Smooth muscle cell (in vitro differentiated cells): ENCODE measurements around the gene RGS21. TPM values are rescaled to one million over a fixed set of nuclear protein-coding genes. Genes with fewer than 3 reads are reported as not detected.

Experiments
- DNase-seq: peaks from one replicate; lab custom pipeline; 2025; ENCODE audit not compliant: unreplicated experiment; lab: John Stamatoyannopoulos, UW
- H2AFZ ChIP-seq: fragments of 200-600 bp; sonication (generic); 2 replicates; pipeline ENCODE4 v1.6.0; 2016; ENCODE audit warnings: antibody characterized with exemption, low read depth, mild to moderate bottlenecking
- H3F3A ChIP-seq: fragments of 200-600 bp; sonication (generic); 2 replicates; pipeline ENCODE4 v1.6.0; 2017; ENCODE audit warnings: antibody characterized with exemption, low read depth
- H3K27ac ChIP-seq: fragments of 200-600 bp; sonication (generic); 2 replicates; pipeline ENCODE4 v1.5.1; 2016; ENCODE audit warnings: low read depth, mild to moderate bottlenecking
- H3K27me3 ChIP-seq: fragments of 200-600 bp; sonication (generic); 2 replicates; pipeline ENCODE4 v1.6.1; 2016; ENCODE audit warnings: low read depth, mild to moderate bottlenecking
- H3K36me3 ChIP-seq: fragments of 200-600 bp; sonication (generic); 2 replicates; pipeline ENCODE4 v1.5.1; 2016; ENCODE audit warnings: low read depth
- H3K4me1 ChIP-seq: fragments of 200-600 bp; sonication (generic); 2 replicates; pipeline ENCODE4 v1.5.1; 2016; ENCODE audit warnings: low read depth
- H3K4me2 ChIP-seq: fragments of 200-600 bp; sonication (generic); 2 replicates; pipeline ENCODE4 v1.6.0; 2016; ENCODE audit warnings: mild to moderate bottlenecking
- H3K4me3 ChIP-seq: fragments of 200-600 bp; sonication (generic); 2 replicates; pipeline ENCODE4 v1.5.1; 2016; ENCODE audit warnings: mild to moderate bottlenecking
- H3K79me2 ChIP-seq: fragments of 200-600 bp; sonication (generic); 2 replicates; pipeline ENCODE4 v1.6.0; 2016; ENCODE audit warnings: low read depth, mild to moderate bottlenecking
- H3K9ac ChIP-seq: fragments of 200-600 bp; sonication (generic); 2 replicates; pipeline ENCODE4 v1.6.0; 2016; ENCODE audit warnings: low read depth
- H3K9me3 ChIP-seq: fragments of 200-600 bp; sonication (generic); replicated peaks from 2 replicates; pipeline ENCODE4 v1.5.1; 2016; ENCODE audit warnings: low read depth
- H4K20me1 ChIP-seq: fragments of 200-600 bp; sonication (generic); 2 replicates; pipeline ENCODE4 v1.6.0; 2016; ENCODE audit warnings: low read depth
- WGBS: methylation state at CpG from one replicate; pipeline ENCODE4 v1.1.7; 2016; ENCODE audit warnings: low lambda C conversion rate; 5-methylcytosine and 5-hydroxymethylcytosine counted together
- polyA plus RNA-seq: library from polyadenylated mRNA; unstranded; fragments of >200 nt; fragmentation: Nextera tagmentation; extraction: Ambion mirVana; gene quantifications from 2 replicates; pipeline ENCODE4 v1.2.1, GENCODE V29; 2016
- total RNA-seq: library from RNA; depleted of rRNA; stranded (reverse); fragments of >200 nt; gene quantifications from 2 replicates; pipeline ENCODE4 v1.2.3, GENCODE V29; 2014
- TF ChIP-seq, protein P1 (sequence below): fragments of 200-600 bp; sonication (generic); IDR thresholded peaks from 2 replicates; pipeline ENCODE4 v1.5.1; 2017; ENCODE audit warnings: borderline replicate concordance, mild to moderate bottlenecking, antibody characterized with exemption; ENCODE audit not compliant: insufficient read depth, poor library complexity, severe bottlenecking

RGS21 gene
- total RNA-seq = not detected in 2 replicates
- not detected in 2 replicates for polyA plus RNA-seq

- Histone ChIP-seq H3K9me3 (no peaks in the 10 kb centered on the region), H3K27ac (no peak within 1 kb of the TSS), H2AFZ (no peak within 1 kb of the TSS), H3F3A (no peaks in the 10 kb centered on the region), H3K4me1 (no peaks in the 10 kb centered on the region), H3K36me3 (no peaks in the 10 kb centered on the region), H3K79me2 (no peaks in the 10 kb centered on the region), H3K27me3 (no peaks in the 10 kb centered on the region), H3K4me3 (no peak within 1 kb of the TSS), H4K20me1 (no peaks in the 10 kb centered on the region), H3K4me2 (no peak within 1 kb of the TSS), H3K9ac (no peak within 1 kb of the TSS)
- TF ChIP-seq, protein P1, sequence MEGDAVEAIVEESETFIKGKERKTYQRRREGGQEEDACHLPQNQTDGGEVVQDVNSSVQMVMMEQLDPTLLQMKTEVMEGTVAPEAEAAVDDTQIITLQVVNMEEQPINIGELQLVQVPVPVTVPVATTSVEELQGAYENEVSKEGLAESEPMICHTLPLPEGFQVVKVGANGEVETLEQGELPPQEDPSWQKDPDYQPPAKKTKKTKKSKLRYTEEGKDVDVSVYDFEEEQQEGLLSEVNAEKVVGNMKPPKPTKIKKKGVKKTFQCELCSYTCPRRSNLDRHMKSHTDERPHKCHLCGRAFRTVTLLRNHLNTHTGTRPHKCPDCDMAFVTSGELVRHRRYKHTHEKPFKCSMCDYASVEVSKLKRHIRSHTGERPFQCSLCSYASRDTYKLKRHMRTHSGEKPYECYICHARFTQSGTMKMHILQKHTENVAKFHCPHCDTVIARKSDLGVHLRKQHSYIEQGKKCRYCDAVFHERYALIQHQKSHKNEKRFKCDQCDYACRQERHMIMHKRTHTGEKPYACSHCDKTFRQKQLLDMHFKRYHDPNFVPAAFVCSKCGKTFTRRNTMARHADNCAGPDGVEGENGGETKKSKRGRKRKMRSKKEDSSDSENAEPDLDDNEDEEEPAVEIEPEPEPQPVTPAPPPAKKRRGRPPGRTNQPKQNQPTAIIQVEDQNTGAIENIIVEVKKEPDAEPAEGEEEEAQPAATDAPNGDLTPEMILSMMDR = no peak
- no peak for DNase-seq
- WGBS = 74% methylated on average over 2 of the region's 2 CpGs
Measured at GRCh38 chr1:192316942-192317450, at the start of gene RGS21. Gene RGS21 (plus strand): TSS chr1:192316992. CDS start chr1:192343037, 26,045 bp downstream.

- WGBS = 94% methylated on average over 6 of the region's 6 CpGs
- H3K79me2 ChIP-seq = no peaks in the 10 kb centered on the region
- H3F3A ChIP-seq = no peaks in the 10 kb centered on the region
- H3K4me1 ChIP-seq = no peaks in the 10 kb centered on the region
- no peaks in the 10 kb centered on the region for H3K9me3 ChIP-seq
- H3K27ac ChIP-seq = no peak overlapping the region
- H2AFZ ChIP-seq = no peak overlapping the region
- H3K27me3 ChIP-seq = no peaks in the 10 kb centered on the region
- no peak overlapping the region for H3K4me3 ChIP-seq
- no peak overlapping the region for H3K4me2 ChIP-seq
- no peak for DNase-seq
- H3K9ac ChIP-seq = no peak overlapping the region
- H3K36me3 ChIP-seq = no peaks in the 10 kb centered on the region
- TF ChIP-seq, protein P1 = no peak
- no peaks in the 10 kb centered on the region for H4K20me1 ChIP-seq
Measured at GRCh38 chr1:192268468-192269052, 48.2 kb upstream of the RGS21 start.

DNA sequence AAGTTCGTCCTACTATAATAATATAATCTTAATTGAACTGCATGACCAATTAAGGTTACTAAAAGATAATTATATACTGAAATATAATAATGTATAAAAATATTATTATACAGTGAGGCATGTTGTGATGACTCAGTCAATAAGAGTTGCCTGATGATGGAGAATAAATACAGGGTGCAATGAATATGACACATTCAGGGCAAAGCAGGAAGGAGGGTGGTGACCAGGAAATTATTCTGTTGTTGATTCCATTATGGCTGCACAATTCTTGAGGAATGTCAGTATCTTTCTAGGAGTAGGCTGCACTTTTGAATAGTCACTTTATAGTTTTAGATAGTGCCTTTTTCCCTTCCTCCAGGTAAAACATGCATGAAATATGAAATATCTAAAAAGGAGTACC lies 46.4 kb upstream of the RGS21 start:
- 79% methylated on average over 1 of the region's 1 CpG for WGBS
- Histone ChIP-seq H3K27me3 (no peaks in the 10 kb centered on the region), H3K79me2 (no peaks in the 10 kb centered on the region), H3K4me2 (no peak overlapping the region), H3K9me3 (no peaks in the 10 kb centered on the region), H3K36me3 (no peaks in the 10 kb centered on the region), H3K27ac (no peak overlapping the region), H3F3A (no peaks in the 10 kb centered on the region), H3K9ac (no peak overlapping the region), H4K20me1 (no peaks in the 10 kb centered on the region), H3K4me3 (no peak overlapping the region), H3K4me1 (no peaks in the 10 kb centered on the region), H2AFZ (no peak overlapping the region)
- no peak for DNase-seq
- TF ChIP-seq, protein P1 = no peak

DNA sequence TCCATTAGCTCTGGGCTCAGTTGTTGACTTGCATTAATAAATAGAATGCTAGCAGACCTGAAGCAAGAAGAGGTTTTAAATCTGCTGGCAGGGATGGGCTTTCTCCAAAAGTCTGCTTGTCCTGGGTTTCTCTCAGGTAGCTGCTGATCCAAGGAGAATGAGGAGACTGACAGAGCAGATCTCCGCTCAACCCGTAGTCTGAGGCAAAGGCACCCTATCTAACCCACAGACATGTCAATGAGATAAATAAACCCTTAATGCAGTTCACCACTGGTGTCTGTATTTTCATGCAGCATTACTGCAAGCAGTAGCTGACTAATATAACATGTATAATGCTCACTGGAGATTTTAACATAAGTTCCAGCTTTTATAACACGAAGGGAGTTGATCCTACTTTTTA lies 44.1 kb upstream of the RGS21 start:
- Histone ChIP-seq H3K4me2 (no peak overlapping the region), H3K9me3 (no peaks in the 10 kb centered on the region), H3K27me3 (no peaks in the 10 kb centered on the region), H3F3A (no peaks in the 10 kb centered on the region), H3K27ac (no peak overlapping the region), H3K79me2 (no peaks in the 10 kb centered on the region), H4K20me1 (no peaks in the 10 kb centered on the region), H3K9ac (no peak overlapping the region), H3K36me3 (no peaks in the 10 kb centered on the region), H3K4me3 (no peak overlapping the region), H2AFZ (no peak overlapping the region), H3K4me1 (no peaks in the 10 kb centered on the region)
- TF ChIP-seq, protein P1 = no peak
- no peak for DNase-seq
- WGBS = 76% methylated on average over 3 of the region's 3 CpGs
